Inferior parietal cortex (tissue), 1 donor: ENCODE measurements around the gene GZMM.

Experiments
- DNase-seq: peaks from one replicate; pipeline ENCODE4 v3.0.0-alpha.2; 2016; ENCODE audit errors: extremely low spot score

Gene GZMM

GRCh38 chr19:597406-598315 lies 53.8 kb downstream of the GZMM start:
- DNase-seq = no peak
